K562 (cell line): ENCODE measurements around the gene DBNDD1. TPM values are rescaled to one million over a fixed set of nuclear protein-coding genes. Genes with fewer than 3 reads are reported as not detected.
"Not testable (repeated sequence)": the region's sequence is repeated elsewhere in the genome, so short reads cannot be mapped to it uniquely, and the experiment has no call there.

Experiments
- GABPB1 ChIP-seq: sonication (generic); formaldehyde crosslinking; IDR thresholded peaks from 2 replicates; pipeline ENCODE4 v1.8.0; 2022; ENCODE audit warnings: mild to moderate bottlenecking, missing genetic modification reagents
- KAT7 ChIP-seq: sonication (generic); formaldehyde crosslinking; IDR thresholded peaks from 2 replicates; pipeline ENCODE4 v1.8.0; 2022; ENCODE audit warnings: missing genetic modification reagents, mild to moderate bottlenecking, borderline replicate concordance
- polyA plus RNA-seq, 8 experiments: library from polyadenylated mRNA; depleted of rRNA in 4 of 8; stranded (reverse) in 5 of 8; unstranded in 3 of 8; fragments of >200 nt; fragmentation: Nextera tagmentation in 2 of 8; fragmentation: Illumina TruSeq in 1 of 8; extraction: Ambion mirVana in 2 of 8; extraction: Trizol in 1 of 8; gene quantifications; 2 replicates each; pipeline versions ENCODE4 v1.2.1 to v1.2.3, GENCODE V29; 2011 to 2014; ENCODE audit warnings: inconsistent platforms in 1 of 8, missing spikeins in 1 of 8
- total RNA-seq, 7 experiments: library from RNA; depleted of rRNA in 6 of 7; stranded (reverse); fragments of >200 nt in 6 of 7; fragmentation: Illumina TruSeq in 2 of 7; extraction: Trizol in 2 of 7; gene quantifications; 2 replicates each; pipeline versions ENCODE4 v1.2.1 to v1.2.3, GENCODE V29; 2011 to 2021; ENCODE audit warnings: low replicate concordance in 1 of 7
- TF ChIP-seq, protein P1 (sequence below), 2 experiments: fragments of 450-650 bp; IDR thresholded peaks; 2 replicates each; pipeline ENCODE4 v1.6.1; 2016; ENCODE audit warnings: mild to moderate bottlenecking in 2 of 2, borderline replicate concordance in 1 of 2, low read depth in 1 of 2, moderate library complexity in 1 of 2
- TF ChIP-seq, protein P2 (sequence below), 3 experiments: fragments of 200-800 bp in 1 of 3; sonication (Bioruptor generic) in 1 of 3; sonication (generic) in 1 of 3; formaldehyde crosslinking in 1 of 3; IDR thresholded peaks; 2 replicates each; pipeline versions ENCODE4 v1.6.1 to v1.8.0; 2016 to 2022; ENCODE audit warnings: mild to moderate bottlenecking in 2 of 3, missing compliant biosample characterization in 2 of 3, missing genetic modification characterization in 2 of 3, missing genetic modification reagents in 1 of 3

Gene DBNDD1
- total and polyA plus RNA-seq, 9 of the 15 experiments (the other 6 are each of a cell fraction or from before 2014, with no cell fraction given) = 0.55 to 13.0 (median 5.8) TPM

DNA sequence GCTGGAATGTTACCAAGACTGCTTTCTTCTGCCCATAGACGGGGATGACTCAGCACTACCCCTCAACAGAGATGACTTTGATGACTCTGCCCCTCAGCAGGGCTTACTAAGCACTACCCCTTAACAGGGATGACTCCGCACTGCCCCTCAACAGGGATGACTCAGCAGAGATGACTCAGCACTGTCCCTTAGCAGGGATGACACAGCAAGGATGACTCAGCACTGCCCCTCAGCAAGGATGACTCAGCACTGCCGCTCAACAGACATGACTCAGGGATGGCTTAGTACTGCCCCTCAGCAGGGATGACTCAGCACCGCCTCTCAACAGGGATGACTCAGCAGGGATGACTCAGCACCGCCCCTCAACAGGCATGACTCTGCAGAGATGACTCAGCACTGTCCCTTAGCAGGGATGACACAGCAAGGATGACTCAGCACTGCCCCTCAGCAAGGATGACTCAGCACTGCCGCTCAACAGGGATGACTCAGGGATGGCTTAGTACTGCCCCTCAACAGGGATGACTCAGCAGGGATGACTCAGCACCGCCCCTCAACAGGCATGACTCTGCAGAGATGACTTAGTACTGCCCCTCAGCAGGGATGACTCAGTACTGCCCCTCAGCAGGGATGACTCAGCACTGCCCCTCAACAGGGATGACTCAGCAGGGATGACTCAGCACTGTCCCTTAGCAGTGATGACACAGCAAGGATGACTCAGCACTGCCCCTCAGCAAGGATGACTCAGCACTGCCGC, 24.4 kb downstream of the DBNDD1 start (continued):
- TF ChIP-seq, protein P1, sequence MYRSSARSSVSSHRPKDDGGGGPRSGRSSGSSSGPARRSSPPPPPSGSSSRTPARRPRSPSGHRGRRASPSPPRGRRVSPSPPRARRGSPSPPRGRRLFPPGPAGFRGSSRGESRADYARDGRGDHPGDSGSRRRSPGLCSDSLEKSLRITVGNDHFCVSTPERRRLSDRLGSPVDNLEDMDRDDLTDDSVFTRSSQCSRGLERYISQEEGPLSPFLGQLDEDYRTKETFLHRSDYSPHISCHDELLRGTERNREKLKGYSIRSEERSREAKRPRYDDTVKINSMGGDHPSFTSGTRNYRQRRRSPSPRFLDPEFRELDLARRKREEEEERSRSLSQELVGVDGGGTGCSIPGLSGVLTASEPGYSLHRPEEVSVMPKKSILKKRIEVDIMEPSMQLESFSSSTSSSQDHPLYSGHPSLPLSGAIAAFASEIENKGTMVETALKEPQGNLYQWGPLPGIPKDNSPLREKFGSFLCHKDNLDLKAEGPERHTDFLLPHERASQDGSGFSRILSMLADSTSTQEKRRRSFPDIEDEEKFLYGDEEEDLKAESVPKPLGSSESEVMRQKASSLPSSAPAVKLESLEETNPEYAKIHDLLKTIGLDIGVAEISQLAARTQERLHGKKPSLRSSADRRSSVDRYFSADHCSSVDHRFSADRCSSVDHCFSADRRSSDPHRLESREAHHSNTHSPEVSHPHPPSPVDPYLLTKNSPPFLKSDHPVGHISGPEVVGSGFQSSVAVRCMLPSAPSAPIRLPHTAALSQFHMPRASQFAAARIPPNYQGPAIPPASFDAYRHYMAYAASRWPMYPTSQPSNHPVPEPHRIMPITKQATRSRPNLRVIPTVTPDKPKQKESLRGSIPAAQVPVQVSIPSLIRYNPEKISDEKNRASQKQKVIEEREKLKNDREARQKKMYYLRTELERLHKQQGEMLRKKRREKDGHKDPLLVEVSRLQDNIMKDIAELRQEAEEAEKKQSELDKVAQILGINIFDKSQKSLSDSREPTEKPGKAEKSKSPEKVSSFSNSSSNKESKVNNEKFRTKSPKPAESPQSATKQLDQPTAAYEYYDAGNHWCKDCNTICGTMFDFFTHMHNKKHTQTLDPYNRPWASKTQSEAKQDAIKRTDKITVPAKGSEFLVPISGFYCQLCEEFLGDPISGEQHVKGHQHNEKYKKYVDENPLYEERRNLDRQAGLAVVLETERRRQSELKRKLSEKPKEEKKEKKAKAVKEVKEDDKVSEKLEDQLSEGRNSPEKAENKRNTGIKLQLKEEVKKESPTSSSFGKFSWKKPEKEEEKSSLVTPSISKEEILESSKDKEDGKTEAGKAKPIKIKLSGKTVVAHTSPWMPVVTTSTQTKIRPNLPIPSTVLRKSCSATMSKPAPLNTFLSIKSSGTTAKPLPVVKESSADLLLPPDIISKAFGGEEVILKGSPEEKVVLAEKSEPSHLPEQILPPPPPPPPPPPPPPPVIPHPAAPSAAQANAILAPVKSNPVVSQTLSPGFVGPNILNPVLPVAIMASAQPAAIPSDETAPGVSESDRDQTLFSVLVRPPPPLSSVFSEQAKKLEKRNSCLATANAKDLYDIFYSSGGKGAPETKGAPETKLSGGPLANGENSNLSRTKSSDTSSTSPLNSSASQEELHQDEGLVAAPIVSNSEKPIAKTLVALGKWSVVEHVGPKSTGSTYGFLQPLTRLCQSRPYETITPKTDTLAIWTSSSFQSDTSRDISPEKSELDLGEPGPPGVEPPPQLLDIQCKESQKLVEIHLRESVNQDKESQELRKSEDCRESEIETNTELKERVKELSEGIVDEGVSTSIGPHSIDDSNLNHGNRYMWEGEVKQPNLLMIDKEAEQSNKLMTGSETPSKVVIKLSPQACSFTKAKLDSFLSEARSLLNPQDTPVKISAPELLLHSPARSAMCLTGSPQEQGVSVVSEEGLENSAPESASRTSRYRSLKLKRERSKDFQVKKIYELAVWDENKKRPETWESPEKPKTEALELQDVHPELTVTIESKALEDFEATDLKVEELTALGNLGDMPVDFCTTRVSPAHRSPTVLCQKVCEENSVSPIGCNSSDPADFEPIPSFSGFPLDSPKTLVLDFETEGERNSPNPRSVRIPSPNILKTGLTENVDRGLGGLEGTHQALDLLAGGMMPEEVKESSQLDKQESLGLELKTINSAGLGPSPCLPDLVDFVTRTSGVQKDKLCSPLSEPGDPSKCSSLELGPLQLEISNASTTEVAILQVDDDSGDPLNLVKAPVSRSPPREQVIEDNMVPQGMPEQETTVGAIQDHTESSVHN (IDR thresholded peaks at IDR 0.05; ENCODE audit: borderline replicate concordance in 1 of 2, low read depth in 1 of 2) = peak; percentile 89 to 99; a peak in 3 of 4 replicates
- peak; percentile 71 for TF ChIP-seq GABPB1 (CRISPR knock-in tag)
- peak; percentile 22; the same call in 1 of the 2 replicates for TF ChIP-seq KAT7 (CRISPR knock-in tag)
- TF ChIP-seq, protein P2, sequence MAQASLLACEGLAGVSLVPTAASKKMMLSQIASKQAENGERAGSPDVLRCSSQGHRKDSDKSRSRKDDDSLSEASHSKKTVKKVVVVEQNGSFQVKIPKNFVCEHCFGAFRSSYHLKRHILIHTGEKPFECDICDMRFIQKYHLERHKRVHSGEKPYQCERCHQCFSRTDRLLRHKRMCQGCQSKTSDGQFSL (CRISPR knock-in tag; IDR thresholded peaks at IDR 0.05) = peak; percentile 59; the same call in 1 of the 2 replicates
- TF ChIP-seq, protein P2 (tag; IDR thresholded peaks at IDR 0.05) = not testable (repeated sequence)
